HepG2 (cell line): ENCODE results near the gene PTH1R.

ENCODE experiments used
- AGO1 ChIP-seq: fragments of 200-400 bp; formaldehyde crosslinking; IDR thresholded peaks from 2 replicates; pipeline ENCODE4 v1.6.1; 2017; ENCODE audit warnings: mild to moderate bottlenecking, low read depth, low read length, moderate library complexity; ENCODE audit not compliant: poor library complexity, severe bottlenecking
- BCL3 ChIP-seq: sonication (generic); formaldehyde crosslinking; IDR thresholded peaks from 2 replicates; pipeline ENCODE4 v1.5.1; 2020; ENCODE audit warnings: mild to moderate bottlenecking, missing genetic modification reagents, moderate library complexity
- CTCF ChIP-seq: sonication (generic); formaldehyde crosslinking; IDR thresholded peaks from 2 replicates; pipeline ENCODE4 v1.5.0; 2020; ENCODE audit warnings: mild to moderate bottlenecking, missing genetic modification reagents, moderate library complexity
- KLF13 ChIP-seq: sonication (generic); formaldehyde crosslinking; IDR thresholded peaks from 2 replicates; pipeline ENCODE4 v1.4.0; 2020; ENCODE audit warnings: mild to moderate bottlenecking, missing genetic modification reagents
- NFRKB ChIP-seq: fragments of 450-650 bp; IDR thresholded peaks from 2 replicates; pipeline ENCODE4 v1.6.1; 2017
- PCBP1 ChIP-seq: fragments of 200-400 bp; formaldehyde crosslinking; IDR thresholded peaks from 2 replicates; pipeline ENCODE4 v1.6.1; 2017; ENCODE audit warnings: mild to moderate bottlenecking, low read depth, low read length, borderline replicate concordance
- POLR2AphosphoS5 ChIP-seq: IDR thresholded peaks from 2 replicates; pipeline ENCODE4 v1.6.1; 2012; ENCODE audit warnings: low read depth, low read length
- PRDM10 ChIP-seq: sonication (generic); formaldehyde crosslinking; IDR thresholded peaks from 2 replicates; pipeline ENCODE4 v1.4.0; 2020; ENCODE audit warnings: low read depth, missing genetic modification reagents
- REL ChIP-seq: sonication (generic); formaldehyde crosslinking; conservative IDR thresholded peaks from 2 replicates; pipeline ENCODE4 v1.8.0; 2022; ENCODE audit warnings: mild to moderate bottlenecking, missing genetic modification reagents, moderate library complexity
- TCF12 ChIP-seq, 2 experiments: fragments of 450-650 bp in 1 of 2; sonication (generic) in 1 of 2; formaldehyde crosslinking in 1 of 2; IDR thresholded peaks; 2 replicates each; pipeline versions ENCODE4 v1.6.1 to v1.8.0; 2017 to 2022; ENCODE audit warnings: antibody characterized with exemption in 1 of 2, mild to moderate bottlenecking in 1 of 2, missing genetic modification reagents in 1 of 2, moderate library complexity in 1 of 2
- YEATS4 ChIP-seq: sonication (generic); formaldehyde crosslinking; IDR thresholded peaks from 2 replicates; pipeline ENCODE4 v1.4.0; 2020; ENCODE audit warnings: missing genetic modification reagents, borderline replicate concordance
- ZBTB7B ChIP-seq: sonication (generic); formaldehyde crosslinking; IDR thresholded peaks from 2 replicates; pipeline ENCODE4 v1.4.0; 2020; ENCODE audit warnings: missing genetic modification reagents
- ZNF30 ChIP-seq: sonication (generic); formaldehyde crosslinking; IDR thresholded peaks from 2 replicates; pipeline ENCODE4 v1.5.0; 2020; ENCODE audit warnings: mild to moderate bottlenecking, missing genetic modification reagents

GRCh38 chr3:46906471-46907058 lies 29.0 kb downstream of the PTH1R start:
- TF ChIP-seq ZNF30 (CRISPR knock-in tag), result no peak
- no peak for TF ChIP-seq YEATS4 (CRISPR knock-in tag)
- TF ChIP-seq REL (CRISPR knock-in tag), result no peak
- TF ChIP-seq BCL3 (CRISPR knock-in tag), result no peak
- no peak for TF ChIP-seq CTCF (CRISPR knock-in tag)
- TF ChIP-seq KLF13 (CRISPR knock-in tag), result no peak
- no peak for TF ChIP-seq AGO1
- TF ChIP-seq TCF12 (IDR thresholded peaks at IDR 0.05), result no peak
- no peak for TF ChIP-seq TCF12 (CRISPR knock-in tag; IDR thresholded peaks at IDR 0.05)
- TF ChIP-seq POLR2AphosphoS5, result no peak
- TF ChIP-seq NFRKB, result no peak
- TF ChIP-seq ZBTB7B, result no peak
- no peak for TF ChIP-seq PRDM10 (CRISPR knock-in tag)
- no peak for TF ChIP-seq PCBP1
